Ovary (tissue), 9 donors: Measurements from ENCODE around the gene SPECC1. TPM values are rescaled to one million over a fixed set of nuclear protein-coding genes. Genes with fewer than 3 reads are reported as not detected.

Experiments
- DNase-seq, 5 donors: peaks; one replicate each; pipeline ENCODE4 v3.0.0-alpha.2; 2019 to 2020
- H3K27ac ChIP-seq, 2 donors: fragments of 200-600 bp; one replicate each; pipeline versions ENCODE4 v1.5.1 to v1.8.0; 2019 to 2022
- H3K27me3 ChIP-seq: fragments of 200-600 bp; one replicate; pipeline ENCODE4 v1.8.0; 2022
- H3K36me3 ChIP-seq: fragments of 200-600 bp; sonication (generic); one replicate; pipeline ENCODE4 v1.5.1; 2019
- H3K4me1 ChIP-seq: one replicate; pipeline ENCODE4 v1.8.1; 2013; ENCODE audit warnings: mild to moderate bottlenecking, moderate library complexity; ENCODE audit not compliant: insufficient read depth
- H3K4me3 ChIP-seq: fragments of 200-600 bp; sonication (generic); one replicate; pipeline ENCODE4 v1.5.1; 2017
- H3K9me3 ChIP-seq, 2 donors: fragments of 200-600 bp in 1 of 2; sonication (generic) in 1 of 2; one replicate each; pipeline versions ENCODE4 v1.5.1 to v1.8.1; 2013 to 2019; ENCODE audit warnings: mild to moderate bottlenecking in 1 of 2, moderate library complexity in 1 of 2
- CTCF ChIP-seq, 3 donors: fragments of 450-650 bp in 2 of 3; fragments of 200-600 bp in 1 of 3; IDR thresholded peaks; one replicate each; pipeline versions ENCODE4 v1.5.1 to v1.8.0; 2016 to 2022; ENCODE audit warnings: antibody characterized with exemption in 3 of 3, mild to moderate bottlenecking in 1 of 3
- EP300 ChIP-seq: sonication (generic); formaldehyde crosslinking; IDR thresholded peaks from one replicate; pipeline ENCODE4 v1.6.1; 2017; ENCODE audit warnings: antibody characterized with exemption
- POLR2A ChIP-seq: fragments of 450-650 bp; IDR thresholded peaks from one replicate; pipeline ENCODE4 v1.6.1; 2017; ENCODE audit warnings: antibody characterized with exemption, mild to moderate bottlenecking, moderate library complexity
- WGBS, 3 donors: extraction: QIAGEN DNeasy Blood & Tissue Kit in 1 of 3; methylation state at CpG; one replicate each; pipeline versions ENCODE4 v1.1.5 to v1.1.7; 2013 to 2017; 5-methylcytosine and 5-hydroxymethylcytosine counted together
- intact Hi-C, 4 donors: fragments of 100-400 bp; cut with DNase I; formaldehyde crosslinking; loops; one replicate each; pipeline versions ENCODE4 v1.11.0 to v1.15.1; 2022 to 2023
- polyA plus RNA-seq, 2 donors: library from polyadenylated mRNA; stranded (reverse); fragments of 200-250 nt in 1 of 2; fragments of 350-450 nt in 1 of 2; fragmentation: Illumina TruSeq in 1 of 2; extraction: RNeasy Lipid Tissue Mini Kit (QIAGEN cat#74804) in 1 of 2; gene quantifications; one replicate each; pipeline ENCODE4 v1.2.3, GENCODE V29; 2013 to 2014
- total RNA-seq, 7 donors: library from RNA; depleted of rRNA in 2 of 7; stranded (reverse); fragments of >200 nt in 2 of 7; fragmentation: NEBNext Ultra II Directional in 3 of 7; extraction: Animal tissue kit (Norgen Biotek cat#: 25700) in 3 of 7; gene quantifications; one replicate each; pipeline versions ENCODE4 v1.1.0 to v1.2.4, GENCODE V29; 2016 to 2023
- donor health status: DM: no; HTN: no; CAD: no; lungs with moderate emphysema.
- donor health status: DM: no; HTN: no; CAD: no.
- donor health status: Bipolar disorder and iron deficiency.
- donor health status: DM: yes; HTN: yes; CAD: no.
- donor health status: DM: no; HTN: no; CAD: no.
- donor health status: DM: yes; HTN: yes; CAD: no.

The SPECC1 gene
- total and polyA plus RNA-seq, 9 donors = 34.7 to 86.5 (median 66.1) TPM

GRCh38 chr17:20184181-20184580 is 175.0 kb downstream of the SPECC1 start:
- H3K27ac ChIP-seq = no peak overlapping the region
- intact Hi-C loops = no loop called here

GRCh38 chr17:20184977-20185619 is 175.9 kb downstream of the SPECC1 start:
- Histone ChIP-seq H3K27me3 (no peaks in the 10 kb centered on the region), H3K9me3 (no peaks in the 10 kb centered on the region), H3K27ac (no peak overlapping the region), H3K4me1 (peaks cover 10% of the 10 kb centered on the region), H3K4me3 (no peak overlapping the region), H3K36me3 (no peaks in the 10 kb centered on the region)
- intact Hi-C loops = no loop called here
- 87 to 94% (median 94%) methylated on average over 10 of the region's 10 CpGs for WGBS, 3 donors
- DNase-seq = no peak
- no peak for TF ChIP-seq POLR2A
- TF ChIP-seq CTCF (IDR thresholded peaks at IDR 0.05) = no peak
- TF ChIP-seq EP300 = no peak

More at GRCh38 chr17:20184181-20184580, 175.0 kb downstream of the SPECC1 start:
- H3K4me3 ChIP-seq = no peak overlapping the region
- WGBS, 3 donors = 18 to 35% (median 22%) methylated on average over 2 of the region's 2 CpGs
- DNase-seq = no peak
- no peaks in the 10 kb centered on the region for H3K9me3 ChIP-seq
- no peaks in the 10 kb centered on the region for H3K36me3 ChIP-seq
- H3K4me1 ChIP-seq = peaks cover 9% of the 10 kb centered on the region
- TF ChIP-seq POLR2A (no peak), CTCF (IDR thresholded peaks at IDR 0.05) (no peak), EP300 (no peak)
- no peaks in the 10 kb centered on the region for H3K27me3 ChIP-seq

- Histone ChIP-seq H3K27ac (no peak overlapping the region), H3K4me3 (no peak overlapping the region), H3K4me1 (peaks cover 18% of the 10 kb centered on the region), H3K9me3 (no peaks in the 10 kb centered on the region), H3K36me3 (no peaks in the 10 kb centered on the region), H3K27me3 (no peaks in the 10 kb centered on the region)
- TF ChIP-seq POLR2A (no peak), CTCF (IDR thresholded peaks at IDR 0.05) (no peak), EP300 (no peak)
- 49 to 53% (median 50%) methylated on average over 4 of the region's 4 CpGs for WGBS, 3 donors
- no peak for DNase-seq
- intact Hi-C loops = no loop called here
Measured at GRCh38 chr17:20187049-20187448, 177.9 kb downstream of the SPECC1 start.

GRCh38 chr17:20189302-20189701 is 180.1 kb downstream of the SPECC1 start:
- peak overlapping the region in 1 of 2 donors; percentile 14 for H3K27ac ChIP-seq
- no peaks in the 10 kb centered on the region for H3K27me3 ChIP-seq
- H3K9me3 ChIP-seq = no peaks in the 10 kb centered on the region
- no peak for TF ChIP-seq POLR2A
- peaks cover 23% of the 10 kb centered on the region for H3K4me1 ChIP-seq
- H3K4me3 ChIP-seq = no peak overlapping the region
- H3K36me3 ChIP-seq = no peaks in the 10 kb centered on the region
- intact Hi-C loops = no loop called here
- WGBS, 3 donors = 87 to 92% (median 87%) methylated on average over 5 of the region's 5 CpGs
- no peak for DNase-seq

- no peaks in the 10 kb centered on the region for H3K36me3 ChIP-seq
- no peak overlapping the region for H3K4me3 ChIP-seq
- H3K27me3 ChIP-seq = no peaks in the 10 kb centered on the region
- 29 to 42% (median 31%) methylated on average over 2 of the region's 2 CpGs for WGBS, 3 donors
- peaks cover 23% of the 10 kb centered on the region for H3K4me1 ChIP-seq
- H3K9me3 ChIP-seq = no peaks in the 10 kb centered on the region
- intact Hi-C loops = no loop called here
- no peak for DNase-seq
- H3K27ac ChIP-seq = peak overlapping the region in 1 of 2 donors; percentile 10
- no peak for TF ChIP-seq CTCF (IDR thresholded peaks at IDR 0.05)
- TF ChIP-seq EP300 = no peak
- TF ChIP-seq POLR2A = no peak
Measured at GRCh38 chr17:20189979-20190378, 180.8 kb downstream of the SPECC1 start.
